ENCODE measurements around the gene PAFAH1B1.
"Not testable (repeated sequence)": the region's sequence is repeated elsewhere in the genome, so short reads cannot be mapped to it uniquely, and the experiment has no call there.

The PAFAH1B1 gene

GRCh38 chr17:2594722-2595599, 1.5 kb downstream of the PAFAH1B1 start:
- DNase-seq: no peak

- DNase-seq: no peak
Measured at GRCh38 chr17:2595716-2596115, 2.3 kb downstream of the PAFAH1B1 start.

GRCh38 chr17:2598166-2598565, 4.7 kb downstream of the PAFAH1B1 start:
- DNase-seq: no peak

GRCh38 chr17:2602597-2603017, 9.2 kb downstream of the PAFAH1B1 start:
- no peak for DNase-seq

- no peak for DNase-seq
Measured at GRCh38 chr17:2608350-2608913, 15.0 kb downstream of the PAFAH1B1 start.

GRCh38 chr17:2609091-2609490, 15.6 kb downstream of the PAFAH1B1 start:
- no peak for DNase-seq

- DNase-seq: no peak
Measured at GRCh38 chr17:2610195-2611175, 17.0 kb downstream of the PAFAH1B1 start.

- DNase-seq: no peak
Measured at GRCh38 chr17:2611627-2612026, 18.2 kb downstream of the PAFAH1B1 start.

- no peak for DNase-seq
Measured at GRCh38 chr17:2612630-2613029, 19.2 kb downstream of the PAFAH1B1 start.

GRCh38 chr17:2613089-2613808, 19.8 kb downstream of the PAFAH1B1 start:
- DNase-seq: no peak

- no peak for DNase-seq
Measured at GRCh38 chr17:2615882-2616281, 22.4 kb downstream of the PAFAH1B1 start.

- DNase-seq: no peak
Measured at GRCh38 chr17:2621241-2621640, 27.8 kb downstream of the PAFAH1B1 start.

GRCh38 chr17:2621951-2622405, 28.5 kb downstream of the PAFAH1B1 start:
- not testable (repeated sequence) for DNase-seq

- DNase-seq: not testable (repeated sequence)
Measured at GRCh38 chr17:2622721-2623301, 29.4 kb downstream of the PAFAH1B1 start.

- no peak for DNase-seq
Measured at GRCh38 chr17:2624292-2624731, 30.9 kb downstream of the PAFAH1B1 start.

- DNase-seq: not testable (repeated sequence)
Measured at GRCh38 chr17:2626626-2627219, 33.3 kb downstream of the PAFAH1B1 start.

GRCh38 chr17:2628922-2629321, 35.5 kb downstream of the PAFAH1B1 start:
- not testable (repeated sequence) for DNase-seq

GRCh38 chr17:2631211-2631610, 37.8 kb downstream of the PAFAH1B1 start:
- DNase-seq: no peak

GRCh38 chr17:2634361-2634960, 41.0 kb downstream of the PAFAH1B1 start:
- DNase-seq: no peak

- DNase-seq: no peak
Measured at GRCh38 chr17:2635241-2635640, 41.8 kb downstream of the PAFAH1B1 start.

- no peak for DNase-seq
Measured at GRCh38 chr17:2635675-2636074, 42.2 kb downstream of the PAFAH1B1 start.
